NCI-H1694 (cell line): ENCODE data around the gene TADA3.

Experiments
- DNase-seq: peaks from one replicate; lab custom pipeline; 2025; lab: John Stamatoyannopoulos, UW

Gene TADA3

GRCh38 chr3:9760779-9761505, 31.3 kb downstream of the TADA3 start:
- no peak for DNase-seq

- DNase-seq: no peak
Measured at GRCh38 chr3:9757427-9757826, 34.8 kb downstream of the TADA3 start.

GRCh38 chr3:9754678-9755077, 37.6 kb downstream of the TADA3 start:
- no peak for DNase-seq

GRCh38 chr3:9750556-9751411, 41.5 kb downstream of the TADA3 start:
- DNase-seq: no peak

- peak; percentile 79 for DNase-seq
Measured at GRCh38 chr3:9749645-9750555, 42.4 kb downstream of the TADA3 start, which contains the start of gene OGG1. TSS of gene OGG1 (plus strand) at chr3:9749952. CDS start at chr3:9750287, 335 bp downstream.

- no peak for DNase-seq
Measured at GRCh38 chr3:9749296-9749644, 43.0 kb downstream of the TADA3 start.

- no peak for DNase-seq
Measured at GRCh38 chr3:9748031-9748430, 44.2 kb downstream of the TADA3 start.

- DNase-seq: no peak
Measured at GRCh38 chr3:9747267-9747666, 45.0 kb downstream of the TADA3 start.

GRCh38 chr3:9746330-9746729, 45.9 kb downstream of the TADA3 start:
- no peak for DNase-seq

GRCh38 chr3:9745521-9745920, 46.8 kb downstream of the TADA3 start:
- DNase-seq: no peak

- no peak for DNase-seq
Measured at GRCh38 chr3:9744162-9744561, 48.1 kb downstream of the TADA3 start.

GRCh38 chr3:9743548-9743947, 48.7 kb downstream of the TADA3 start:
- no peak for DNase-seq

- no peak for DNase-seq
Measured at GRCh38 chr3:9742560-9742959, 49.7 kb downstream of the TADA3 start.

GRCh38 chr3:9739181-9739580, 53.1 kb downstream of the TADA3 start:
- no peak for DNase-seq

GRCh38 chr3:9736831-9737230, 55.4 kb downstream of the TADA3 start:
- no peak for DNase-seq

- DNase-seq: no peak
Measured at GRCh38 chr3:9732740-9733115, 59.5 kb downstream of the TADA3 start.

- no peak for DNase-seq
Measured at GRCh38 chr3:9732080-9732739, 60.1 kb downstream of the TADA3 start.

GRCh38 chr3:9731206-9732079, 60.8 kb downstream of the TADA3 start, which contains the start of gene BRPF1:
TSS of gene BRPF1 (plus strand) at chr3:9731735. CDS start at chr3:9734141, 2,406 bp downstream.
- peak; percentile 81 for DNase-seq

GRCh38 chr3:9730657-9731205, 61.5 kb downstream of the TADA3 start:
- DNase-seq: no peak
